D341Med (cell line): ENCODE measurements around the gene LCNL1.

ENCODE experiments used
- DNase-seq: peaks from one replicate; pipeline ENCODE4 v3.0.0; 2012; ENCODE audit warnings: low spot score

LCNL1 gene

GRCh38 chr9:136947028-136947891, 35.5 kb upstream of the LCNL1 start:
- DNase-seq = no peak

DNA sequence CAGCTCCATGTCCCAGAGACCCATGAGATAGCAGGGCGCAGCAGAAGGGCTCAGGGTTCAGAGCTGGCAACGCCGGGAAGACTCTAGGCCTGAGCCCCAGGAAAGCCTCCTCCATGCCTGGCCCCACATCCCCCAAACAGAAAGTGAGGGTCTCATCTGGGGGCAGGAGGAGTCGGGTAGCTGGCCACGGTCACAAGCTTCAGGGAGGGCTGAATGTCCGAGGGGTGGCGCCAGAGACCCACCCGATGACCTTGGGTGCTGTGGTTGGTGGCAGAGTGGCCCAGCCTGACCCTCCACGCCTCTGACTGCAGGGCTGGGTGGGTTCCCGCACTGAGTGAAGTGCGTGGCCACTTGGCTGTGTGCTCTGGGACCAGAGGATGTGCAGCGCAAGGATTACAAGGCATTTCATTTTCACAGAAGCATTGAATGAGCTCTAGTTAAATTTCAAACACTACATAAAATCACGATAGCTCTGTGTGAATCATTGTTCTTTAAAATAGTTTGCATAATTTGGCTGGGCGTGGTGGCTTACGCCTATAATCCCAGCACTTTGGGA, 34.8 kb upstream of the LCNL1 start:
- DNase-seq = no peak

GRCh38 chr9:136949239-136949816, 33.5 kb upstream of the LCNL1 start:
- DNase-seq = no peak

DNA sequence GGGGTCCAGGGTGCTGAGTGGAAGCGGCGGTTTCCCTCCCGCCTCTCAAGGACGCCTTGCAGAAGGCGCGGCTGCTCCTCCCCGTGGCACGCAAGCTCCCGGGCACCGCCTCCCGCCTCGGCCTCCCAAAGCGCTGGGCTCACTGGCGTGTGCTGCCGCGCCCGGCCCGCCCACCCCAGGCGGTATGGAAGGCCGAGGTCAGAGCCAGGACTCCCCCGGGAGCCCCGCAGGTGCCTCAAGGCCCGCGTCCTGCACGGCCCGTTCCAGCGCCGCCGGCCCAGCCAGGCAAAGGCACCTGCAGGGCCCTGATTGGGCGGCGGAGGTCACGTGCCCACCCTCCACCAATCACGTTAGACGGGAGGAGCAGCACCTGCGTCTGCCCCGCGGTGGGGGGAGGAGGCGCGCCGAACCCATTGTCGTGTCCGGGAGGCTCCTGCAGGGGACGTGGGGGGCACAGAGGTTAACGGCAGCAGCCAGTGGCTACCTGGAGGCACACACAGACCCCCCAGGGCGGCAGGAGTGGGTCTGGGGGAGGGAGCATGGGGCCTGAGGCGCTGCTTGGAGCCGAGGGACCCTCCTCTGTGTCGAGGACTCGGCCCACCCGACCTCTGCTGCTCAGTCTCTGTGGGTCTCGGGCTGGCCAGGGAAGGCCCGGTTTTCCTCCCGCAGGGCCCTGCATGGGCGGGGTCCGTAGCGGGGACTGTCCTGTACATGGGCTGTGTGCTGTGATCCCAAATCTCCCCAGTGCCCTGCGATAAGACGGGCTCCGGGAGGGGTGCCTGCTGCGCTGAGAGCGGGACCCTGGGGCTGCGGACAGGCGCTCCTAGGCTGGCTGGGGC, 32.8 kb upstream of the LCNL1 start:
- DNase-seq = peak; percentile 99

DNA sequence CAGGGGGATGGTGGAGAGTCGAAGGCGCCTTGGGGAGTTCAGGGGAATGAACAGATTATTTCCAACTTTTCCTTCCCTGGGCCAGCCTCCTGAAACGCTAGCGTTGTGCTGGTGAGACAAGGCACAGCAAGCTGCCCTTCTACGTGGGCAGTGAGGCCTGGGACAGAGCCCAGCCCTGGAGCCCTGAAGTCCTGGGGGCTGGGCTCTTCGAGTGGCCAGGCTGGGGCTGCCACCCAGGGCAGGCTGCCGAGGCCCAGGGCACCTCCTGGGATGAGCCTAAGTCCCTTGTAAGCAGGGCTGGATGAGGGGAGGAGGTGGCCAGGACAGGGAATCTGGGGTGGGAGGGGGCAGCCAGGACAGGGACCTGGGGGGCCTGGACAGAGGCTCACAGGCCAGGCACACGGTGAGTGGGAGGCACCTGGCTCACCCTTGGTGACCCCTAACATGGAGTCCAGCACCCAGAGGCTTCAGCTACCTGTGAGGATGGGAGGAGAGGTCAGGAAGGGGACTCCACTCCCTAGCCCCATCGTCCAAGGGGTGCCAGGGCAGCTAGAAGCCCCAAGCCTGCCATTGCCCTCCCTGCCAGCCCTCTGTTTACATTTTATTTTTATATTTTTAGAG, 32.0 kb upstream of the LCNL1 start:
- DNase-seq = no peak

DNA sequence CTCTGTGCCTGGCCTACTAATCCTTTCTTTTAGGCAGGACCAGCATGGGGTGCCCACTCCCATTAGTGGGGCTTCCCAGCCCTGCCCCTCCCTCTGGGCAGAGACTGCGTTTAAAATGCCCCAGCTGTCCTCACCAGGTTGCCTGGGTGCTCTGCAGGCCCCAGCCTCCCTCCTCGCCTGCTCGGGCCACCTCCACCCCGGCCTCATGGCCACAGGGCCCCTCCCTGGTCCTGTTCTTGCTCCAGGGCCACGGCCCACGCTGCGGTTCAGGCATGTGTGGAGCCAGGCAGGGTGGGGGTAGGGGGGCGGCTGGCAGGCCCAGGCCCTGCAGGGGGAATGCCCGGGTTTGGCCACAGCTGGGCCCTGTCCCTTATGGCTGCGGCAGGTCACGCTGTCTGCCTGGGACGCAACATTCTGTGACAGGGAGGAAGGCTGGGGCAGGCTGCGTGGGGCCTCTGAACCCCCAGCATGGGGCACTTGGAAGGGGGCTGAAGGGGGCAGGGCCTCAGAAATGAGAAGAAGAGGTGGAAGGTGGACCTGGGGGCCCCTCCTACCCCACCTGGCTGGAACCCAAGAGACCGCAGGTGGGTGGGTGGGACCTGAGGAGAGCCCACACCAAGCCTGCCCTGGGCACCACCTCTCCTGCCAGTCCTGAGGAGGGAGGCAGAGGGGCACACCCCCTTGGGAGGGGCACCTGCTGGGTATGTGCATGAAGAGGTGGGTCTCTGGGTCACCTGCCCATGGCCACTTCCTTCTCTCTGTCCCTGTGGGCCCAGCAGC, 31.1 kb upstream of the LCNL1 start, which contains the start of gene LCN12:
TSS of gene LCN12 (plus strand) at position 733 of the 780 bp plus-strand sequence. CDS start 55 bp downstream, outside the sequence.
- DNase-seq = no peak

GRCh38 chr9:136952321-136952850, 30.4 kb upstream of the LCNL1 start:
- no peak for DNase-seq

GRCh38 chr9:136952876-136953770, 29.7 kb upstream of the LCNL1 start:
- DNase-seq = no peak

DNA sequence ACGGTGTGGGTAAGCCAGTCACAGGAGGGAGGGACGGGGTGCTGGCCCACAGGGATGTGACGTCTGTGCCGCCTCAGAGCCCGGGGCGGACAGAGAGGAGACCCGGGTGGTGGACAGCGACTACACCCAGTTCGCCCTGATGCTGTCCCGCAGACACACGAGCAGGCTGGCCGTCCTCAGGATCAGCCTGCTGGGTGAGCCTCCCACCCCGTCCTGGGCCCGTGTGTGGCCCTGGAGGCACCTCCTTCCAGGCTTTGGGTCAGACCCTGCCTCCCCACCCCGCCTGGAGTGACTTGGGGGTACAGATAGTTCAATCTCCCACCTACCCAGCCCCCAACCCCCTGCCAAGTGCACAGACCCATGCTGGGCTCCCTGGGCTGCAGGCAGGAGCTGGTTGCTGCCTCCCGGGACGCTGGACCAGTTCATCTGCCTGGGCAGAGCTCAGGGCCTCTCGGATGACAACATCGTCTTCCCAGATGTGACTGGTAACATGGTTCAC, 29.0 kb upstream of the LCNL1 start:
- no peak for DNase-seq

DNA sequence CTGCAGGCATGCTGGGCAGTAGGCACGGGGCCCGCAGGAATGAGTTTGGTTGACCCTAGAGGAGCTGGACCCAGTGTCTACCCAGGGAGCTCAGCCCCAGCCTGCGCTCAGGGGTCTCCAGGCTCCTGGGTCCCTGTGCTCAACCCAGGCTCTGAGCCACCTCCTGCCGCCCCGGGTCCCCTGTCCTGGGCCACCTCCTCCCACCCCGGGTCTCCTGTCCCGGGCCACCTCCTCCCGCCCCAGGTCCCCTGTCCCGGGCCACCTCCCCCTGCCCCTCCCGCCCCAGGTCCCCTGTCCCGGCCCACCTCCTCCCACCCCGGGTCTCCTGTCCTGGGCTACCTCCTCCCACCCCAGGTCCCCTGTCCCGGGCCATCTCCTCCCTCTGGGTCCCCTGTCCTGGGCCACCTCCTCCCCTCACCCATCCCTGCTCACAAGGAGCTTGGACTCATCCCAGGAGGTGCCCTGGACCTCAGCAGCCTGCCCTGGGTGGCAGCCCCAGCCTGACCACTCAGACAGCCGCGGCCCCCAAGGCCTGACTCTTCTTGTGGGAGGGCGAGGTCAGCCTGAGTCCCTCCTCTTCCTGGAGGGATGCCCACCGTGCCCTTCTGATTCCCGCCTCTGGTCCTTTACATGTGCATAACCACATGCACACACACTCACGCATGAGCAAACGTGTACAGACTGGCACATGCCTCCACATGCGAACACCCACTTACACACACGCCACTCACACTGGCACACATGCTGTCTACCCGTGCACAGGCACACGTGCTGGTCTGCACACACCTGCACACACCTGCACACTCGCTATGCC, 28.3 kb upstream of the LCNL1 start:
- no peak for DNase-seq

- no peak for DNase-seq
Measured at GRCh38 chr9:136955202-136955942, 27.4 kb upstream of the LCNL1 start.

- DNase-seq = no peak
Measured at GRCh38 chr9:136955943-136956335, 26.9 kb upstream of the LCNL1 start.

DNA sequence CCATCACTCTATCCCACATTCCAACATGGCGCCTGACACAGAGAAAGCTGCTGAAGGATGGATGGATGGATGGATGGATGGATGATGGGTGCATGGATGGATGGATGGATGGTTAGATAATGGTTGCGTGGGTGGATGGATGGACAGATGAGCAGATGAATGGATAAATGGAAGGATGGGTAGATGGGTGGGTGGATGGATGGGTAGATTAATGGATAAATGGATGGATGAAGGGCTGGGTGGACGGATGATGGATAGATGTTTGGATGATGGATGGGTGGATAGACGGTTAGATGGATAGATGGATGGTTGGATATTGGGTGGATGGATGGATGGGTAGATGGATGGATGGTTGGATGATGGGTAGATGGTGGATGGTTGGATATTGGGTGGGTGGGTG, 26.2 kb upstream of the LCNL1 start:
- no peak for DNase-seq

DNA sequence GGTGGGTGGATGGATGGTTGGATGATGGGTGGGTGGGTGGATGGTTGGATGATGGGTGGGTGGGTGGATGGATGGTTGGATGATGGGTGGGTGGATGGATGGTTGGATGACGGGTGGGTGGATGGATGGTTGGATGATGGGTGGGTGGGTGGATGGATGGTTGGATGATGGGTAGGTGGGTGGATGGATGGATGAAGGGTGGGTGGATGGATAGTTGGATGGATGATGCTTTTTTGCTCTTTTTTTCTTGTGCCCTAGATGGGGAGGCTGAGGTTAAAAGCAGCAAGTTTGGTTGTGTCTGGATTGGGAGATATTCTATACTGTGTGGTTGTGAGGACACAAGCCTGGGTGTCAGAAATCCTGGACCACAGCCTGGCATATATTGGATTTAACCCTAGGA, 25.3 kb upstream of the LCNL1 start:
- no peak for DNase-seq

DNA sequence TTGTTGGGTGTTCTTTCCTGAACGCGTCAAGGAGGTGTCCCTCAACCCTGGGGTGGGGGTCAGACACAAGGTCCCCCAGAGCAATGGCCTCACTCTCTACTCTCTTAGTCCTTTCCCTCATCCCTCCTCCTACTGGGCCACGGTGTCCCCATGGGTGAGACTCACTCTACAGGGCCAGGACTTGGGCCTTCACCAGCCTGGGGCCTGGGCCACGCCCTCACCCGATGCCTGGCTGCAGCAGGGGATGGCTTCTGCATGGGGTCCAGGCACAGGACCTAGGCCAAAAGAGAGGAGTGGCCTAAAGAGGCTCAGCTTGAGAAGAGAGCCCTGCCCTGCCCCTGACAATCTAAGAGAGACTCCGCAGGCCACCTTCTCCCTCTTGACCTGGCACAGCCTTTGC, 24.9 kb upstream of the LCNL1 start:
- DNase-seq = no peak

DNA sequence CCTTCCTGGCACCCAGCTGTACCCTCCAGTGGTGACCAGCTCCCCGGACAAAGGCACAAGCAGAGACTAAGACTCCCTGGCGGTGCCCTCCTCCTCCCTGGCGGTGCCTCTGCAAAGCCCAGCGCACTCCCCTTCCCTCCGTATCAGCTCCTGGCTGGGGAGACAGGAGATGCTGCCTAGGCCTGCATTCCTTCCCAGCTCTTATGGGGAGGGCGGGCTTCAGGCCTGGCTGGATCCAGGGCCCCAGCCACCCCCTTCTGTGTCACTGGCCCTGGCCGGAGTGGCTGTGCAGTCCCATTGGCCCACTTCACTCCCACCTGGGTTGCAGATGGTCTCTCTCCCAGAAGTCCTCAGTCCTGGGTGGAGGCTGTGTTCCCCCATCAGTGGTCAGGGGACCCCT, 24.3 kb upstream of the LCNL1 start:
- no peak for DNase-seq

DNA sequence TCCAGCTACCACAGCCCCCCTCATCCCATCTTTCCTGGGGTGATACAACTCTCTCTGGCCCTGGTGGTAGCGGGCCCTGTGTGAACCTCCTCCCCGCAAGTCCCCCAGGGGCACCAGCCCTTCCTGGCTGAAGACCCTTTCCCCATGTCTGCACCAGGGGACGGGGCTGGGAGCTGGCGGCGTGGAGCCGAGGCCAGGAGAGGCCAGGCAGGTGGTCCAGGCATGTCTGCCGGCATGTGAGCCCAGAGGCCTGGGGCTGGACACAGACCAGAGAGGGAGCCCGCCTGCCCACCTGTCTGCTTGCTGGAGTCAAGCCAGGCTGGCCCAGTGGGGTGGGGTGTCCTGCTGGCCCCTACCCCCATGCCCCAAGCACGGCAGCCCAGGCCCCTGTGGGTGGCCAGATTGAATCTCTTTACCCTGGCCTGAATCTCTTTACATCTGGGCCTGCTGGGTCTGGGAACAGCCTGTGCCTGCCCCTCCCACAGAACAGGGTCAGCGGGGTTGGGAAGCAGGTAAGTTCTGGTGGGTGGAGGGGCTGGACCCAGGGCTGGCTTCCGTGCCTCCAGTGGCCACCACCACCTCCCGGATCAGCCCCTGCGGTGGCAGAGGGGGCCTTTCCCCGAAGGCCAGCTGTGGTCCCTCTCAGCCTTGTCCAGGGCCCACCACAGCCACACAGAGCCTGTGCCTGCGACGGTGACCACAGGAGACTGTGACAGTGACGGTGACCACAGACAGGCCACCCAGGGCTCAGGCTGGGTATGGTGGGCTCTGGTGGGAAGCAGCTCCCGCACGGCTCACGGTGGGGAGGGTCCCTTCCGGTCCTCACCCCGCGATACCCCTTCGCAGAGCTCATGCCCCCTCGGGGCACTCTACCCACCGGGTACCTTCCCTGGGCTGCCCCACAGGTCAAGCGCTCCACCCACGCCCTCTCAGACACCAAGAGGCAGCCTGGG, 23.6 kb upstream of the LCNL1 start:
- no peak for DNase-seq
